ENCODE results near the gene TEX22.

Gene TEX22

GRCh38 chr14:105421723-105422615, 23.6 kb downstream of the TEX22 start:
- TF ChIP-seq ZBTB7A (IDR thresholded peaks at IDR 0.05; ENCODE audit: low read depth), result no peak
- no peak for TF ChIP-seq NFIC (IDR thresholded peaks at IDR 0.05)
- no peak for TF ChIP-seq EP300 (IDR thresholded peaks at IDR 0.05; ENCODE audit: borderline replicate concordance)
- no peak for TF ChIP-seq TCF12 (IDR thresholded peaks at IDR 0.05; ENCODE audit: low read depth)
- no peak for TF ChIP-seq USF1 (IDR thresholded peaks at IDR 0.05)
- TF ChIP-seq RAD21 (IDR thresholded peaks at IDR 0.05; ENCODE audit: low read depth), result no peak
- no peak for TF ChIP-seq FOXM1 (IDR thresholded peaks at IDR 0.05; ENCODE audit: borderline replicate concordance, low read depth)
- TF ChIP-seq REST (IDR thresholded peaks at IDR 0.05; ENCODE audit: low read depth), result no peak
- no peak for TF ChIP-seq TEAD4 (IDR thresholded peaks at IDR 0.05)
- no peak for TF ChIP-seq CREB1 (IDR thresholded peaks at IDR 0.05; ENCODE audit: low read depth)
- no peak for TF ChIP-seq EGR1 (IDR thresholded peaks at IDR 0.05)
- TF ChIP-seq CEBPB (IDR thresholded peaks at IDR 0.05), result no peak
- no peak for TF ChIP-seq YY1 (IDR thresholded peaks at IDR 0.05; ENCODE audit: low read depth)
- TF ChIP-seq MAX (IDR thresholded peaks at IDR 0.05), result no peak
- TF ChIP-seq TAF1 (IDR thresholded peaks at IDR 0.05; ENCODE audit: low read depth), result no peak

GRCh38 chr14:105422695-105423487, 24.6 kb downstream of the TEX22 start:
- no peak for TF ChIP-seq USF1 (IDR thresholded peaks at IDR 0.05)
- no peak for TF ChIP-seq TAF1 (IDR thresholded peaks at IDR 0.05; ENCODE audit: low read depth)
- no peak for TF ChIP-seq RAD21 (IDR thresholded peaks at IDR 0.05; ENCODE audit: low read depth)
- no peak for TF ChIP-seq CEBPB (IDR thresholded peaks at IDR 0.05)
- TF ChIP-seq MAX (IDR thresholded peaks at IDR 0.05), result no peak
- no peak for TF ChIP-seq CREB1 (IDR thresholded peaks at IDR 0.05; ENCODE audit: low read depth)
- no peak for TF ChIP-seq YY1 (IDR thresholded peaks at IDR 0.05; ENCODE audit: low read depth)
- TF ChIP-seq TCF12 (IDR thresholded peaks at IDR 0.05; ENCODE audit: low read depth), result no peak
- no peak for TF ChIP-seq NFIC (IDR thresholded peaks at IDR 0.05)
- TF ChIP-seq TEAD4 (IDR thresholded peaks at IDR 0.05), result no peak
- TF ChIP-seq FOXM1 (IDR thresholded peaks at IDR 0.05; ENCODE audit: borderline replicate concordance, low read depth), result no peak
- TF ChIP-seq EP300 (IDR thresholded peaks at IDR 0.05; ENCODE audit: borderline replicate concordance), result no peak
- TF ChIP-seq EGR1 (IDR thresholded peaks at IDR 0.05), result no peak
- no peak for TF ChIP-seq REST (IDR thresholded peaks at IDR 0.05; ENCODE audit: low read depth)

- TF ChIP-seq NFIC (IDR thresholded peaks at IDR 0.05) (no peak), ZBTB7A (IDR thresholded peaks at IDR 0.05; ENCODE audit: low read depth) (no peak)
Measured at GRCh38 chr14:105423488-105424195, 25.3 kb downstream of the TEX22 start.

GRCh38 chr14:105424861-105425260, 26.5 kb downstream of the TEX22 start:
- TF ChIP-seq TCF12 (IDR thresholded peaks at IDR 0.05; ENCODE audit: low read depth) (no peak), MAX (IDR thresholded peaks at IDR 0.05) (no peak), RAD21 (IDR thresholded peaks at IDR 0.05; ENCODE audit: low read depth) (no peak)

- TF ChIP-seq TEAD4 (IDR thresholded peaks at IDR 0.05), result no peak
- no peak for TF ChIP-seq CREB1 (IDR thresholded peaks at IDR 0.05; ENCODE audit: low read depth)
- TF ChIP-seq ZBTB7A (IDR thresholded peaks at IDR 0.05; ENCODE audit: low read depth), result no peak
- no peak for TF ChIP-seq TCF12 (IDR thresholded peaks at IDR 0.05; ENCODE audit: low read depth)
- TF ChIP-seq YY1 (IDR thresholded peaks at IDR 0.05; ENCODE audit: low read depth), result no peak
- TF ChIP-seq EP300 (IDR thresholded peaks at IDR 0.05; ENCODE audit: borderline replicate concordance), result no peak
- no peak for TF ChIP-seq NFIC (IDR thresholded peaks at IDR 0.05)
- TF ChIP-seq TAF1 (IDR thresholded peaks at IDR 0.05; ENCODE audit: low read depth), result no peak
- no peak for TF ChIP-seq MAX (IDR thresholded peaks at IDR 0.05)
- TF ChIP-seq EGR1 (IDR thresholded peaks at IDR 0.05), result no peak
- no peak for TF ChIP-seq RAD21 (IDR thresholded peaks at IDR 0.05; ENCODE audit: low read depth)
- TF ChIP-seq REST (IDR thresholded peaks at IDR 0.05; ENCODE audit: low read depth), result no peak
- no peak for TF ChIP-seq USF1 (IDR thresholded peaks at IDR 0.05)
- TF ChIP-seq CEBPB (IDR thresholded peaks at IDR 0.05), result no peak
- no peak for TF ChIP-seq FOXM1 (IDR thresholded peaks at IDR 0.05; ENCODE audit: borderline replicate concordance, low read depth)
Measured at GRCh38 chr14:105425823-105426247, 27.5 kb downstream of the TEX22 start.
